Smooth muscle cell (in vitro differentiated cells): ENCODE results near the gene PPIP5K2. TPM values are rescaled to one million over a fixed set of nuclear protein-coding genes. Genes with fewer than 3 reads are reported as not detected.

ENCODE experiments used
- DNase-seq: peaks from one replicate; lab custom pipeline; 2025; ENCODE audit not compliant: unreplicated experiment; lab: John Stamatoyannopoulos, UW
- H2AFZ ChIP-seq: fragments of 200-600 bp; sonication (generic); 2 replicates; pipeline ENCODE4 v1.6.0; 2016; ENCODE audit warnings: antibody characterized with exemption, low read depth, mild to moderate bottlenecking
- H3F3A ChIP-seq: fragments of 200-600 bp; sonication (generic); 2 replicates; pipeline ENCODE4 v1.6.0; 2017; ENCODE audit warnings: antibody characterized with exemption, low read depth
- H3K27ac ChIP-seq: fragments of 200-600 bp; sonication (generic); 2 replicates; pipeline ENCODE4 v1.5.1; 2016; ENCODE audit warnings: low read depth, mild to moderate bottlenecking
- H3K27me3 ChIP-seq: fragments of 200-600 bp; sonication (generic); 2 replicates; pipeline ENCODE4 v1.6.1; 2016; ENCODE audit warnings: low read depth, mild to moderate bottlenecking
- H3K36me3 ChIP-seq: fragments of 200-600 bp; sonication (generic); 2 replicates; pipeline ENCODE4 v1.5.1; 2016; ENCODE audit warnings: low read depth
- H3K4me1 ChIP-seq: fragments of 200-600 bp; sonication (generic); 2 replicates; pipeline ENCODE4 v1.5.1; 2016; ENCODE audit warnings: low read depth
- H3K4me2 ChIP-seq: fragments of 200-600 bp; sonication (generic); 2 replicates; pipeline ENCODE4 v1.6.0; 2016; ENCODE audit warnings: mild to moderate bottlenecking
- H3K4me3 ChIP-seq: fragments of 200-600 bp; sonication (generic); 2 replicates; pipeline ENCODE4 v1.5.1; 2016; ENCODE audit warnings: mild to moderate bottlenecking
- H3K79me2 ChIP-seq: fragments of 200-600 bp; sonication (generic); 2 replicates; pipeline ENCODE4 v1.6.0; 2016; ENCODE audit warnings: low read depth, mild to moderate bottlenecking
- H3K9ac ChIP-seq: fragments of 200-600 bp; sonication (generic); 2 replicates; pipeline ENCODE4 v1.6.0; 2016; ENCODE audit warnings: low read depth
- H3K9me3 ChIP-seq: fragments of 200-600 bp; sonication (generic); replicated peaks from 2 replicates; pipeline ENCODE4 v1.5.1; 2016; ENCODE audit warnings: low read depth
- H4K20me1 ChIP-seq: fragments of 200-600 bp; sonication (generic); 2 replicates; pipeline ENCODE4 v1.6.0; 2016; ENCODE audit warnings: low read depth
- WGBS: methylation state at CpG from one replicate; pipeline ENCODE4 v1.1.7; 2016; ENCODE audit warnings: low lambda C conversion rate; 5-methylcytosine and 5-hydroxymethylcytosine counted together
- polyA plus RNA-seq: library from polyadenylated mRNA; unstranded; fragments of >200 nt; fragmentation: Nextera tagmentation; extraction: Ambion mirVana; gene quantifications from 2 replicates; pipeline ENCODE4 v1.2.1, GENCODE V29; 2016
- total RNA-seq: library from RNA; depleted of rRNA; stranded (reverse); fragments of >200 nt; gene quantifications from 2 replicates; pipeline ENCODE4 v1.2.3, GENCODE V29; 2014
- TF ChIP-seq, protein P1 (sequence below): fragments of 200-600 bp; sonication (generic); IDR thresholded peaks from 2 replicates; pipeline ENCODE4 v1.5.1; 2017; ENCODE audit warnings: borderline replicate concordance, mild to moderate bottlenecking, antibody characterized with exemption; ENCODE audit not compliant: insufficient read depth, poor library complexity, severe bottlenecking

Gene PPIP5K2
- total and polyA plus RNA-seq, 2 experiments from 2014 or later, result 22.6 to 90.3 TPM

DNA sequence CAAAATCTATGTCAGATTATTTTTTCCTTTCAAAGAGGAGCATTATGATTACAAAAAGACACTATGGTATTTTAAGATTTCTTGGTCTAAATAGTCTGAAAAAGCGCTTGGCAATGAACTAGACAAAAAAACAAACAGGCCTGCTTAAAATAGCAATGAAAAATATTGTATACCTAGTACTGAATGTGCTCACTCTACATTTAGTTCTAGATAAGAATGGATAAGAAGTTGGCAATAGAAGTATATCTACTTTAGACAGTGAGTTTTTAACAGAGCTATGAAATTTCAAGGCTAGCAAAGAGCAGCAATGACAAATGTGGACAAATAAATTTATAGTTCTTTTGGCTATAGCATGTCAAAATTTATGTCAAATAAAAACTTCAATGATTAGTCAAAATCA is 26.4 kb upstream of the PPIP5K2 start:
- H3K4me3 ChIP-seq, result no peak overlapping the region
- DNase-seq, result no peak
- H3K9ac ChIP-seq, result no peak overlapping the region
- no peaks in the 10 kb centered on the region for H3K9me3 ChIP-seq
- no peaks in the 10 kb centered on the region for H3K79me2 ChIP-seq
- no peaks in the 10 kb centered on the region for H3F3A ChIP-seq
- no peaks in the 10 kb centered on the region for H4K20me1 ChIP-seq
- no peaks in the 10 kb centered on the region for H3K4me1 ChIP-seq
- WGBS, result 100% methylated on average over 1 of the region's 1 CpG
- no peak overlapping the region for H2AFZ ChIP-seq
- no peak overlapping the region for H3K4me2 ChIP-seq
- H3K36me3 ChIP-seq, result peaks cover 5% of the 10 kb centered on the region
- no peaks in the 10 kb centered on the region for H3K27me3 ChIP-seq
- TF ChIP-seq, protein P1, sequence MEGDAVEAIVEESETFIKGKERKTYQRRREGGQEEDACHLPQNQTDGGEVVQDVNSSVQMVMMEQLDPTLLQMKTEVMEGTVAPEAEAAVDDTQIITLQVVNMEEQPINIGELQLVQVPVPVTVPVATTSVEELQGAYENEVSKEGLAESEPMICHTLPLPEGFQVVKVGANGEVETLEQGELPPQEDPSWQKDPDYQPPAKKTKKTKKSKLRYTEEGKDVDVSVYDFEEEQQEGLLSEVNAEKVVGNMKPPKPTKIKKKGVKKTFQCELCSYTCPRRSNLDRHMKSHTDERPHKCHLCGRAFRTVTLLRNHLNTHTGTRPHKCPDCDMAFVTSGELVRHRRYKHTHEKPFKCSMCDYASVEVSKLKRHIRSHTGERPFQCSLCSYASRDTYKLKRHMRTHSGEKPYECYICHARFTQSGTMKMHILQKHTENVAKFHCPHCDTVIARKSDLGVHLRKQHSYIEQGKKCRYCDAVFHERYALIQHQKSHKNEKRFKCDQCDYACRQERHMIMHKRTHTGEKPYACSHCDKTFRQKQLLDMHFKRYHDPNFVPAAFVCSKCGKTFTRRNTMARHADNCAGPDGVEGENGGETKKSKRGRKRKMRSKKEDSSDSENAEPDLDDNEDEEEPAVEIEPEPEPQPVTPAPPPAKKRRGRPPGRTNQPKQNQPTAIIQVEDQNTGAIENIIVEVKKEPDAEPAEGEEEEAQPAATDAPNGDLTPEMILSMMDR, result no peak
- H3K27ac ChIP-seq, result no peak overlapping the region

DNA sequence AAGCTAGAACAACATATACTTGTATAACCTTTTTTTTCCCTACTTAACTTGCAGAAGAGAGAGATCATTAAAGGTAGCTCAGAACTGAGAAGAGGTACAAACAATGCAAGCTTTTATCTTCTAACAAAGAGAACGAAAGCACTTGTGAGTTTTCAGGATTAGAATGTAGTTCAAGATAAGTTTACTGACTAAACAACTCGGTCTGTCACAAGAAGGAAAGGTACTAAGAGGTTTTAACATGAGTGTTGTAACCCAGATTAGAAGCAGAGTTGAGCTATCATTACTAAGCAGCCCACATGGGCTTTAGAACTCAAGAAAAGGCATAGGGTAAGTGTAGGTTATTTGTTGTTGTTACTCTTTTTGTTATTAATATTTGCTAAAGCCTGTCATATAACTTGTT is 25.4 kb upstream of the PPIP5K2 start:
- Histone ChIP-seq H3K79me2 (no peaks in the 10 kb centered on the region), H3K4me3 (no peak overlapping the region), H3K27ac (no peak overlapping the region), H2AFZ (no peak overlapping the region), H4K20me1 (no peaks in the 10 kb centered on the region), H3F3A (no peaks in the 10 kb centered on the region), H3K27me3 (no peaks in the 10 kb centered on the region), H3K4me2 (no peak overlapping the region), H3K36me3 (peaks cover 5% of the 10 kb centered on the region), H3K9ac (no peak overlapping the region), H3K9me3 (no peaks in the 10 kb centered on the region), H3K4me1 (no peaks in the 10 kb centered on the region)
- 75% methylated on average over 2 of the region's 2 CpGs for WGBS
- no peak for DNase-seq
- TF ChIP-seq, protein P1, result no peak

DNA sequence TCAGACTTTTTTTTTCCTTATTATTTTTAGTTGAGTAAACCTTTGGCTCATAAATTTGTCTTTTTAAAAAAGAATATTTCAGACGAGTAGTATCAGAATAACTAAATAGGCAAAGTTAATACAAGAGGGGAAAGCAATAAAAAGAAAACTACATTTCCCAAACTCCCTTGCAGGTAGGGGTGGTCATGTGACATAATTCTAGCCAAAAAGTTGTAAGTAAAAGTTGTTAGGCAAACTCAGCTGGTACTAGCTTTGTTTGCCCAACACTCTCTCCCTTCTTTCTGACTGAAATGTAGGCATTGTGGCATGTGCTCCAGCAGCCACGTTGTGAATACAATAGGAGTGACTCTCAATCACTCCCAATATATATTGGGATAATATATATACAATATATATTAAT is 21.1 kb upstream of the PPIP5K2 start:
- DNase-seq, result no peak
- H3K4me1 ChIP-seq, result no peaks in the 10 kb centered on the region

DNA sequence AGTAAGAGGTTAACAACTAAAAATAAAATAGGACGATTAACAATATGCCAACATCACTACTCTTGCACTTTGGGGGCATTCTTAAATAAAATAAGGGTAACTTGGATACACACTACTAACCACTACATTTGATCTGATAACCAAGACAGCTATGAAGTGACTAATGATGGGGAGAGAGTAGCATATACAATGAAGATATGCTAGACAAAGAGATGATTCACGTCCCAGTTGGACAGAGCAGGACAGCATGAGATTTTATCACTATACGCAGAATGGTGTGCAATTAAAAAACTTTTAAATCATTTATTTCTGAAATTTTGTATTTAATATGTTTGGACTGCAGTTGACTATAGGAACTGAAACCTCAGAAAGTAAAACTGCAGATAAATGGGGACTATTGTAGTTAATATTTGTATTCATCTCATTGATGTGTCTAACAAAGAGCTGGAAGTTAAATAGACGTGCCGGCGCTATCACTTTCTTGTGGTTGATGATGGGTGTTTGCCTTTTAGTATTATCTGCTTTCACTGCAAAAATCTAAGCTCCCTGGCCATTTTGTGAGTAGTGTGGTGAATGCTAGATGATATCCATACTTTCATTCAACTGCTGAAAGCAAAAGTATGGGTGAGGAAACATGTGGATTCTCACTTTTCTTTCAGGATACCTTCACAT is 18.9 kb upstream of the PPIP5K2 start:
- no peaks in the 10 kb centered on the region for H4K20me1 ChIP-seq
- TF ChIP-seq, protein P1, result no peak
- H3K4me3 ChIP-seq, result no peak overlapping the region
- H3F3A ChIP-seq, result no peaks in the 10 kb centered on the region
- H2AFZ ChIP-seq, result no peak overlapping the region
- no peak overlapping the region for H3K9ac ChIP-seq
- no peak overlapping the region for H3K27ac ChIP-seq
- no peaks in the 10 kb centered on the region for H3K9me3 ChIP-seq
- peaks cover 5% of the 10 kb centered on the region for H3K36me3 ChIP-seq
- H3K4me1 ChIP-seq, result no peaks in the 10 kb centered on the region
- H3K79me2 ChIP-seq, result no peaks in the 10 kb centered on the region
- no peak overlapping the region for H3K4me2 ChIP-seq
- DNase-seq, result no peak
- WGBS, result 83% methylated on average over 6 of the region's 6 CpGs
- H3K27me3 ChIP-seq, result no peaks in the 10 kb centered on the region

More for the DNA sequence above, 21.1 kb upstream of the PPIP5K2 start:
- Histone ChIP-seq H3K27ac (no peak overlapping the region), H3K36me3 (peaks cover 5% of the 10 kb centered on the region), H3K4me2 (no peak overlapping the region), H3K9me3 (no peaks in the 10 kb centered on the region), H3K4me3 (no peak overlapping the region), H2AFZ (no peak overlapping the region), H4K20me1 (no peaks in the 10 kb centered on the region), H3K9ac (no peak overlapping the region), H3F3A (no peaks in the 10 kb centered on the region), H3K27me3 (no peaks in the 10 kb centered on the region), H3K79me2 (no peaks in the 10 kb centered on the region)
- TF ChIP-seq, protein P1, result no peak
- 72% methylated on average over 2 of the region's 2 CpGs for WGBS
